Naive B cell (primary cell): ENCODE measurements around the gene TSC1. TPM values are rescaled to one million over a fixed set of nuclear protein-coding genes. Genes with fewer than 3 reads are reported as not detected.

Experiments
- ATAC-seq, 2 donors: fragments of 150-1000 bp; cut with Tn5 transposase; 2 replicates each; pipeline ENCODE4 v1.10.0; 2021; ENCODE audit warnings: low read depth in 2 of 2, mild to moderate bottlenecking in 2 of 2, moderate library complexity in 2 of 2
- DNase-seq: peaks from one replicate; pipeline ENCODE4 v3.0.0; 2022
- H3K27ac Mint-ChIP-seq, 6 donors: one replicate each; pipeline ENCODE4 v1.8.0; 2020 to 2022; ENCODE audit warnings: mild to moderate bottlenecking in 6 of 6, mixed read lengths in 6 of 6, moderate library complexity in 5 of 6, inconsistent platforms in 2 of 6
- H3K27me3 Mint-ChIP-seq, 3 donors: one replicate each; pipeline ENCODE4 v1.8.0; 2021 to 2022; ENCODE audit warnings: mixed read lengths in 3 of 3, mild to moderate bottlenecking in 1 of 3
- H3K36me3 Mint-ChIP-seq, 2 donors: one replicate each; pipeline ENCODE4 v1.8.0; 2020 to 2022; ENCODE audit warnings: mixed read lengths in 2 of 2, inconsistent platforms in 1 of 2, mild to moderate bottlenecking in 1 of 2
- H3K4me1 Mint-ChIP-seq, 3 donors: one replicate each; pipeline ENCODE4 v1.8.0; 2020 to 2022; ENCODE audit warnings: mixed read lengths in 3 of 3, inconsistent platforms in 1 of 3, mild to moderate bottlenecking in 1 of 3, moderate library complexity in 1 of 3
- H3K4me3 Mint-ChIP-seq, 8 donors: one replicate each; pipeline ENCODE4 v1.8.0; 2020 to 2022; ENCODE audit warnings: mild to moderate bottlenecking in 8 of 8, mixed read lengths in 8 of 8, moderate library complexity in 8 of 8, inconsistent platforms in 2 of 8
- H3K9me3 Mint-ChIP-seq, 7 donors: one replicate each; pipeline ENCODE4 v1.8.0; 2020 to 2022; ENCODE audit warnings: mixed read lengths in 7 of 7, mild to moderate bottlenecking in 5 of 7, inconsistent platforms in 2 of 7, moderate library complexity in 1 of 7
- polyA plus RNA-seq, 6 donors: library from polyadenylated mRNA; unstranded; fragments of 300-500 nt; fragmentation: Illumina TruSeq; gene quantifications; one replicate each; pipeline ENCODE4 v1.2.3, GENCODE V29; 2021; ENCODE audit warnings: low read depth in 6 of 6

TSC1 gene
- polyA plus RNA-seq, 6 donors from 2014 or later = 1.00 to 14.4 (median 8.6) TPM

DNA sequence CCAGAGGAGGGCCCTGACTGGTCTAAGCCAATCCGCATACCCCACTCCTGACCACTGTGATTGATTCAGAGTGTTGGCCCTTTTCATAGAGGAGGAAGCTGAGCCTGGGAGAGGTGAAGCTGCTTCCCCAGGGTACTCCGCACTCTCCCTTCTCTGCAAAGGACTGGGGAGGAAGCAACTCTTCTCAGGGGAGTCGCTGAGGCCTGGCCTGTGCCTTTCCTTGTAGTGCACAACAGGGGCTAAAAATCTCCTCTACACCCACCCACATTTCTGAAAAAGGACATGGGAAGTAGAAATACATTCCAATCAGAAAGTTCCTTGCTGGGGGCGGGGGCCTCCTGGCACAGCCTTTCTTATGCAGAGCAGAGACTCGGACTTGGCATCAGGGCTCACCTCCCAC is 88.5 kb downstream of the TSC1 start:
- Mint-ChIP-seq H3K9me3 (no peaks in the 10 kb centered on the region), H3K4me1 (peaks cover 10 to 21% (median 11%) of the 10 kb centered on the region in 3 donors), H3K36me3 (no peaks in the 10 kb centered on the region), H3K27ac (no peak overlapping the region), H3K27me3 (peaks cover 0 to 22% (median 0%) of the 10 kb centered on the region in 3 donors), H3K4me3 (peak overlapping the region in 3 of 8 donors; percentile 42 to 63 (median 53))
- ATAC-seq (no peak), DNase-seq (no peak)

GRCh38 chr9:132854832-132855231 is 89.6 kb downstream of the TSC1 start:
- H3K27ac Mint-ChIP-seq = peak overlapping the region in 3 of 6 donors; percentile 6 to 37 (median 29)
- no peak for ATAC-seq
- no peaks in the 10 kb centered on the region for H3K36me3 Mint-ChIP-seq
- DNase-seq = no peak
- H3K4me3 Mint-ChIP-seq = peak overlapping the region in 4 of 8 donors; percentile 31 to 68 (median 52)
- H3K9me3 Mint-ChIP-seq = no peaks in the 10 kb centered on the region
- peaks cover 0 to 18% (median 0%) of the 10 kb centered on the region in 3 donors for H3K27me3 Mint-ChIP-seq
- H3K4me1 Mint-ChIP-seq = peaks cover 10 to 21% (median 11%) of the 10 kb centered on the region in 3 donors

DNA sequence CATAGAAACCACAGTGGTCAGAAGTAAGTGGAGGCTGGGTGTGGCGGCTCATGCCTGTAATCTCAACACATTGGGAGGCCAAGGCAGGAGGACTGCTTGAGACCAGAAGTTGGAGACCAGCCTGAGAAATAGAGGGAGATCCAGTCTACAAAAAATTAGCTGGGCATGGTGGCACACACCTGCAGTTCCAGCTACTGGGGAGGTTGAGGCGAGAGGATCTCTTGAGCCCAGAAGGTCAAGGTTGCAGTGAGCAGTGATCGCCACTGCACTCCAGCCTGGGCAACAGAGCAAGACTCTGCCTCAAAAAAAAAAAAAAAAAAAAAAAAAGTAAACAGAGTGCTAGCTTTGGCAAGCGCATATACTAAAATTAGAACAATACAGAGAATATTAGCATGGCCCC is 90.9 kb downstream of the TSC1 start:
- Mint-ChIP-seq H3K36me3 (no peaks in the 10 kb centered on the region), H3K27me3 (peaks cover 0 to 17% (median 0%) of the 10 kb centered on the region in 3 donors), H3K4me1 (peaks cover 10 to 28% (median 11%) of the 10 kb centered on the region in 3 donors), H3K27ac (no peak overlapping the region), H3K4me3 (peak overlapping the region in 1 of 8 donors; percentile 40), H3K9me3 (no peaks in the 10 kb centered on the region)
- ATAC-seq = no peak
- no peak for DNase-seq

DNA sequence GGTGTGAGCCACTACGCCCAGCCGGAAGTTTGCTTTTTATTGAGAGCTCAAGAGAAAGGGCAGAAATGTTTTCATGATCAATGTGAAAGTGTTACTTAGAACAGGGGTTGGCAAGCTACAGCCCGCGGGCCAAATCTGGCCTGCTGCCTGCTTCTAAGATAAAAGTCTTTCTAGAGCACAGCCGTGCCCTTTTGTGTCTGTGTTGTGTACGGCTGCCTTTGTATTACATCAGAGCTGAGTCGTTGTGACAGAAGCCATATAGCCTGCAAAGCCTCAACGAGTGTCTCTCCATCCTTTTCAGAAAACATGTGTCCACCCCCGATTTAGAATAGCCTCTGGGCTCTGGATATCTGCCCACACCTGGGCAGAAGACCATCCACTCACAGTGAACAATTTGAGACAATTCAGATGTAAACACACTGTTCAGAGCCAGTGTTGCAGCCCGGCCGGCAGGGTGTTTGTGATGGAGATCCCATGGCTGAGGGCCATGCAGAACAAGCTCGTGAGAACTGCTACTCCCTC is 95.2 kb downstream of the TSC1 start:
- peak overlapping the region in 2 of 6 donors; percentile 30 to 32 for H3K27ac Mint-ChIP-seq
- DNase-seq (no peak), ATAC-seq (no peak)
- H3K27me3 Mint-ChIP-seq = peaks cover 0 to 6% (median 0%) of the 10 kb centered on the region in 3 donors
- peak overlapping the region in 2 of 8 donors; percentile 2 to 68 for H3K4me3 Mint-ChIP-seq
- no peaks in the 10 kb centered on the region for H3K9me3 Mint-ChIP-seq
- H3K36me3 Mint-ChIP-seq = no peaks in the 10 kb centered on the region
- H3K4me1 Mint-ChIP-seq = peaks cover under 1 to 23% (median under 1%) of the 10 kb centered on the region in 3 donors

GRCh38 chr9:132846918-132847515 is 97.4 kb downstream of the TSC1 start:
- H3K4me1 Mint-ChIP-seq = peaks cover 0 to 18% (median 0%) of the 10 kb centered on the region in 3 donors
- no peak for ATAC-seq
- peak overlapping the region in 1 of 6 donors; percentile 88 for H3K27ac Mint-ChIP-seq
- no peaks in the 10 kb centered on the region for H3K36me3 Mint-ChIP-seq
- H3K4me3 Mint-ChIP-seq = peak overlapping the region in 1 of 8 donors; percentile 5
- H3K9me3 Mint-ChIP-seq = no peaks in the 10 kb centered on the region
- H3K27me3 Mint-ChIP-seq = peaks cover 0 to 5% (median 0%) of the 10 kb centered on the region in 3 donors
- DNase-seq = no peak

- DNase-seq (no peak), ATAC-seq (no peak)
- Mint-ChIP-seq H3K9me3 (no peaks in the 10 kb centered on the region), H3K4me1 (peaks cover 0 to 18% (median 0%) of the 10 kb centered on the region in 3 donors), H3K4me3 (no peak overlapping the region), H3K27ac (peak overlapping the region in 1 of 6 donors; percentile 3), H3K36me3 (no peaks in the 10 kb centered on the region), H3K27me3 (no peaks in the 10 kb centered on the region)
These were observed 98.1 kb downstream of the TSC1 start for GRCh38 chr9:132846109-132846917.

DNA sequence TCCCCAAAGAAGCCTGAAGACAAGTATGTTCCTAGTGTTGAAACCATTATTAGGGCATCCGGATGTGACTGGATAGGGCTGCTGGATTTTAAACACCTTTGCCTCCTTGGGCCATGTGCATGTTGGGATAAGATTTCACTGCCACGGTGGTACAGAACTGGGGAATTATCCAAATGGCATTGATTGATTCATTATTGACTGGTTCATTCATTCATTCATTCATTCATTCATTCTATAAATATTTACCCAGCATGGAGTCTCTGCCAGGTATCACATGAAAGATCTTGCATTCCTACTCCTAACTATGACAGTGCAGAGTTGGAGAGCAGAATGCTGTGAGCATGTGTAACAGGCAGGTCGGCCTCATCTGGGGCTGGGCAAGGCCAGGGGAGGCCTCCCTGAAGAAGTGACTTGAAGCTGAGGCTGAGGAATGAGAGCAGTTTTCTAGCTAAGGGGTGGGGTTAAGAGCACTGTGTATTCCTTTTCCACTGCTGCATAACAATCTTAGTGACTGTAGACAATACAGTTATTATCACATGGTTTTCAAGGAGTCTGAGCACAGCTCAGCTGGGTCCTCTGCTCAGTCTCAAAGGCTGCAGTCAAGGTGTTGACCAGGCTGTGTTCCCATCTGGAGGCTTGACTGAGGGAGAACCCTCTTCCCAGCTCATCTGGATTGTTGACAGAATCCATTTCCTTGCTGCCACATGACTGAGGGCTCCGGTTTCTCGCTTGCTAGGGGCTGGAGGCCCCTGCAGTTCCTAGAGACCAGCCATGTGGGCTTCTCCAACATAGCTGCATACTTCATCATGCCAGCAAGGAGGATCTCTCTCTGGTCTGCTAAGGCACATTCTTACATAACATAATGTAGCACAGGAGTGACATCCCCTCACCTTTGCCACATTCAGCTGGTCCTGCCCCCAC is 102.0 kb downstream of the TSC1 start:
- DNase-seq (no peak), ATAC-seq (no peak)
- H3K27ac Mint-ChIP-seq = peak overlapping the region in 2 of 6 donors; percentile 25 to 34
- peaks cover 0 to under 1% (median 0%) of the 10 kb centered on the region in 3 donors for H3K4me1 Mint-ChIP-seq
- H3K27me3 Mint-ChIP-seq = no peaks in the 10 kb centered on the region
- H3K4me3 Mint-ChIP-seq = no peak overlapping the region
- H3K9me3 Mint-ChIP-seq = no peaks in the 10 kb centered on the region
- H3K36me3 Mint-ChIP-seq = no peaks in the 10 kb centered on the region

Other genes with a start within 250 kb of the TSC1 start
- 1 to 10 TPM in 3 of 6 donors, under 1 TPM in 3; 0.70 to 4.7 (median 1.5) TPM for gene AK8, start 66.3 kb downstream of the TSC1 start, polyA plus RNA-seq
- gene SPACA9, start 65.7 kb downstream of the TSC1 start, polyA plus RNA-seq = 1 to 10 TPM; 1.9 to 5.8 (median 3.5) TPM
- 1 to 10 TPM in 2 of 6 donors, under 1 TPM in 3, not detected in 1; 0.38 to 1.4 (median 0.89) TPM for gene GFI1B, start 34.1 kb upstream of the TSC1 start, polyA plus RNA-seq
- 10 to 100 TPM; 22.3 to 44.2 (median 32.7) TPM for gene GTF3C5, start 86.4 kb upstream of the TSC1 start, polyA plus RNA-seq
- gene CEL, start 117.4 kb upstream of the TSC1 start, polyA plus RNA-seq = under 1 TPM in 1 of 6 donors, not detected in 5; 0.11 TPM
- gene RALGDS, start 176.6 kb upstream of the TSC1 start, polyA plus RNA-seq = 10 to 100 TPM in 2 of 6 donors, 1 to 10 TPM in 4; 5.5 to 17.5 (median 8.7) TPM
- 1 to 10 TPM in 5 of 6 donors, under 1 TPM in 1; 0.96 to 4.0 (median 2.4) TPM for gene GBGT1, start 219.3 kb upstream of the TSC1 start, polyA plus RNA-seq